Measurements from ENCODE around the gene LPIN2. TPM values are rescaled to one million over a fixed set of nuclear protein-coding genes. Genes with fewer than 3 reads are reported as not detected.

The LPIN2 gene
- total and polyA plus RNA-seq, 2 of the 13 experiments (the other 11 are each of a cell fraction or from before 2014, with no cell fraction given): 46.0 to 119 TPM

GRCh38 chr18:3055816-3056215 is 42.9 kb upstream of the LPIN2 start (continued):
- TF ChIP-seq, protein P1, sequence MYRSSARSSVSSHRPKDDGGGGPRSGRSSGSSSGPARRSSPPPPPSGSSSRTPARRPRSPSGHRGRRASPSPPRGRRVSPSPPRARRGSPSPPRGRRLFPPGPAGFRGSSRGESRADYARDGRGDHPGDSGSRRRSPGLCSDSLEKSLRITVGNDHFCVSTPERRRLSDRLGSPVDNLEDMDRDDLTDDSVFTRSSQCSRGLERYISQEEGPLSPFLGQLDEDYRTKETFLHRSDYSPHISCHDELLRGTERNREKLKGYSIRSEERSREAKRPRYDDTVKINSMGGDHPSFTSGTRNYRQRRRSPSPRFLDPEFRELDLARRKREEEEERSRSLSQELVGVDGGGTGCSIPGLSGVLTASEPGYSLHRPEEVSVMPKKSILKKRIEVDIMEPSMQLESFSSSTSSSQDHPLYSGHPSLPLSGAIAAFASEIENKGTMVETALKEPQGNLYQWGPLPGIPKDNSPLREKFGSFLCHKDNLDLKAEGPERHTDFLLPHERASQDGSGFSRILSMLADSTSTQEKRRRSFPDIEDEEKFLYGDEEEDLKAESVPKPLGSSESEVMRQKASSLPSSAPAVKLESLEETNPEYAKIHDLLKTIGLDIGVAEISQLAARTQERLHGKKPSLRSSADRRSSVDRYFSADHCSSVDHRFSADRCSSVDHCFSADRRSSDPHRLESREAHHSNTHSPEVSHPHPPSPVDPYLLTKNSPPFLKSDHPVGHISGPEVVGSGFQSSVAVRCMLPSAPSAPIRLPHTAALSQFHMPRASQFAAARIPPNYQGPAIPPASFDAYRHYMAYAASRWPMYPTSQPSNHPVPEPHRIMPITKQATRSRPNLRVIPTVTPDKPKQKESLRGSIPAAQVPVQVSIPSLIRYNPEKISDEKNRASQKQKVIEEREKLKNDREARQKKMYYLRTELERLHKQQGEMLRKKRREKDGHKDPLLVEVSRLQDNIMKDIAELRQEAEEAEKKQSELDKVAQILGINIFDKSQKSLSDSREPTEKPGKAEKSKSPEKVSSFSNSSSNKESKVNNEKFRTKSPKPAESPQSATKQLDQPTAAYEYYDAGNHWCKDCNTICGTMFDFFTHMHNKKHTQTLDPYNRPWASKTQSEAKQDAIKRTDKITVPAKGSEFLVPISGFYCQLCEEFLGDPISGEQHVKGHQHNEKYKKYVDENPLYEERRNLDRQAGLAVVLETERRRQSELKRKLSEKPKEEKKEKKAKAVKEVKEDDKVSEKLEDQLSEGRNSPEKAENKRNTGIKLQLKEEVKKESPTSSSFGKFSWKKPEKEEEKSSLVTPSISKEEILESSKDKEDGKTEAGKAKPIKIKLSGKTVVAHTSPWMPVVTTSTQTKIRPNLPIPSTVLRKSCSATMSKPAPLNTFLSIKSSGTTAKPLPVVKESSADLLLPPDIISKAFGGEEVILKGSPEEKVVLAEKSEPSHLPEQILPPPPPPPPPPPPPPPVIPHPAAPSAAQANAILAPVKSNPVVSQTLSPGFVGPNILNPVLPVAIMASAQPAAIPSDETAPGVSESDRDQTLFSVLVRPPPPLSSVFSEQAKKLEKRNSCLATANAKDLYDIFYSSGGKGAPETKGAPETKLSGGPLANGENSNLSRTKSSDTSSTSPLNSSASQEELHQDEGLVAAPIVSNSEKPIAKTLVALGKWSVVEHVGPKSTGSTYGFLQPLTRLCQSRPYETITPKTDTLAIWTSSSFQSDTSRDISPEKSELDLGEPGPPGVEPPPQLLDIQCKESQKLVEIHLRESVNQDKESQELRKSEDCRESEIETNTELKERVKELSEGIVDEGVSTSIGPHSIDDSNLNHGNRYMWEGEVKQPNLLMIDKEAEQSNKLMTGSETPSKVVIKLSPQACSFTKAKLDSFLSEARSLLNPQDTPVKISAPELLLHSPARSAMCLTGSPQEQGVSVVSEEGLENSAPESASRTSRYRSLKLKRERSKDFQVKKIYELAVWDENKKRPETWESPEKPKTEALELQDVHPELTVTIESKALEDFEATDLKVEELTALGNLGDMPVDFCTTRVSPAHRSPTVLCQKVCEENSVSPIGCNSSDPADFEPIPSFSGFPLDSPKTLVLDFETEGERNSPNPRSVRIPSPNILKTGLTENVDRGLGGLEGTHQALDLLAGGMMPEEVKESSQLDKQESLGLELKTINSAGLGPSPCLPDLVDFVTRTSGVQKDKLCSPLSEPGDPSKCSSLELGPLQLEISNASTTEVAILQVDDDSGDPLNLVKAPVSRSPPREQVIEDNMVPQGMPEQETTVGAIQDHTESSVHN (CRISPR knock-in tag; IDR thresholded peaks at IDR 0.05): no peak
- TF ChIP-seq PAWR (CRISPR knock-in tag; IDR thresholded peaks at IDR 0.05; ENCODE audit: borderline replicate concordance): no peak
- TF ChIP-seq JARID2 (CRISPR knock-in tag; IDR thresholded peaks at IDR 0.05; ENCODE audit: insufficient replicate concordance): no peak
- TF ChIP-seq, protein P2, sequence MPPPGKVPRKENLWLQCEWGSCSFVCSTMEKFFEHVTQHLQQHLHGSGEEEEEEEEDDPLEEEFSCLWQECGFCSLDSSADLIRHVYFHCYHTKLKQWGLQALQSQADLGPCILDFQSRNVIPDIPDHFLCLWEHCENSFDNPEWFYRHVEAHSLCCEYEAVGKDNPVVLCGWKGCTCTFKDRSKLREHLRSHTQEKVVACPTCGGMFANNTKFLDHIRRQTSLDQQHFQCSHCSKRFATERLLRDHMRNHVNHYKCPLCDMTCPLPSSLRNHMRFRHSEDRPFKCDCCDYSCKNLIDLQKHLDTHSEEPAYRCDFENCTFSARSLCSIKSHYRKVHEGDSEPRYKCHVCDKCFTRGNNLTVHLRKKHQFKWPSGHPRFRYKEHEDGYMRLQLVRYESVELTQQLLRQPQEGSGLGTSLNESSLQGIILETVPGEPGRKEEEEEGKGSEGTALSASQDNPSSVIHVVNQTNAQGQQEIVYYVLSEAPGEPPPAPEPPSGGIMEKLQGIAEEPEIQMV (CRISPR knock-in tag; IDR thresholded peaks at IDR 0.05; ENCODE audit: low read depth): no peak

Data from HepG2 (cell line).